Loucy (cell line): ENCODE measurements around the gene LSM7.

Experiments
- H2AFZ ChIP-seq: fragments of 200-600 bp; sonication (generic); 2 replicates; pipeline ENCODE4 v1.6.0; 2016; ENCODE audit warnings: antibody characterized with exemption, mild to moderate bottlenecking, low read length, moderate library complexity
- H3F3A ChIP-seq: fragments of 200-600 bp; 2 replicates; pipeline ENCODE4 v1.6.0; 2016; ENCODE audit warnings: antibody characterized with exemption, low read depth, mild to moderate bottlenecking
- H3K27me3 ChIP-seq: fragments of 200-600 bp; sonication (generic); 2 replicates; pipeline ENCODE4 v1.6.1; 2014; ENCODE audit warnings: low read length, mild to moderate bottlenecking; ENCODE audit not compliant: insufficient read depth, poor library complexity, severe bottlenecking
- H3K36me3 ChIP-seq: fragments of 200-600 bp; sonication (generic); 2 replicates; pipeline ENCODE4 v1.6.1; 2016; ENCODE audit warnings: low read length; ENCODE audit not compliant: insufficient read depth
- H3K4me1 ChIP-seq: fragments of 200-600 bp; sonication (generic); 2 replicates; pipeline ENCODE4 v1.5.1; 2014; ENCODE audit warnings: low read length, mild to moderate bottlenecking; ENCODE audit not compliant: insufficient read depth, poor library complexity, severe bottlenecking
- H3K4me2 ChIP-seq: fragments of 200-600 bp; sonication (generic); 2 replicates; pipeline ENCODE4 v1.6.0; 2014; ENCODE audit warnings: antibody characterized with exemption, low read length, low read depth, mild to moderate bottlenecking; ENCODE audit not compliant: poor library complexity, severe bottlenecking
- H3K4me3 ChIP-seq: fragments of 200-600 bp; sonication (generic); 2 replicates; pipeline ENCODE4 v1.5.1; 2014; ENCODE audit warnings: low read length, mild to moderate bottlenecking, mixed read lengths; ENCODE audit not compliant: poor library complexity, severe bottlenecking
- H3K79me2 ChIP-seq: fragments of 200-600 bp; sonication (generic); 2 replicates; pipeline ENCODE4 v1.6.1; 2014; ENCODE audit warnings: low read length; ENCODE audit not compliant: insufficient read depth
- H3K9ac ChIP-seq: fragments of 200-600 bp; sonication (generic); 2 replicates; pipeline ENCODE4 v1.6.0; 2014; ENCODE audit warnings: mild to moderate bottlenecking, low read depth, low read length, moderate library complexity; ENCODE audit not compliant: poor library complexity, severe bottlenecking
- H3K9me2 ChIP-seq: fragments of 200-600 bp; sonication (generic); replicated peaks from 2 replicates; pipeline ENCODE4 v1.6.1; 2016; ENCODE audit warnings: low read depth, low read length, mixed read lengths
- H3K9me3 ChIP-seq: fragments of 200-600 bp; sonication (generic); 2 replicates; pipeline ENCODE4 v1.6.1; 2014; ENCODE audit warnings: mild to moderate bottlenecking, antibody characterized with exemption, low read length, low read depth; ENCODE audit not compliant: insufficient read depth
- H4K20me1 ChIP-seq: fragments of 200-600 bp; sonication (generic); 2 replicates; pipeline ENCODE4 v1.6.0; 2014; ENCODE audit warnings: antibody characterized with exemption, low read length, mild to moderate bottlenecking; ENCODE audit not compliant: insufficient read depth, poor library complexity, severe bottlenecking
- CTCF ChIP-seq: fragments of 200-600 bp; sonication (generic); conservative IDR thresholded peaks from 2 replicates; pipeline ENCODE4 v1.5.1; 2014; ENCODE audit warnings: mild to moderate bottlenecking, antibody characterized with exemption, low read length
- EZH2phosphoT487 ChIP-seq: fragments of 200-600 bp; IDR thresholded peaks from 2 replicates; pipeline ENCODE4 v1.6.1; 2018; ENCODE audit warnings: antibody characterized with exemption, mild to moderate bottlenecking, moderate library complexity, borderline replicate concordance

The LSM7 gene

GRCh38 chr19:2327773-2328400 is 499 bp downstream of the LSM7 start:
- Histone ChIP-seq H3K27me3 (peaks cover 9% of the 10 kb centered on the region), H3K36me3 (no peaks in the 10 kb centered on the region), H3K4me2 (peak overlapping the region; percentile 98), H2AFZ (peak overlapping the region; percentile 82), H3F3A (peaks cover 6% of the 10 kb centered on the region), H3K4me1 (peaks cover 46% of the 10 kb centered on the region), H4K20me1 (peaks cover 26% of the 10 kb centered on the region), H3K9me3 (no peaks in the 10 kb centered on the region), H3K9me2 (no peaks in the 10 kb centered on the region), H3K79me2 (peaks cover 80% of the 10 kb centered on the region), H3K9ac (peak overlapping the region; percentile 99), H3K4me3 (peak overlapping the region; percentile 98)
- TF ChIP-seq EZH2phosphoT487 (no peak), CTCF (no peak)

GRCh38 chr19:2326699-2327360 is 1.6 kb downstream of the LSM7 start:
- no peaks in the 10 kb centered on the region for H3K9me3 ChIP-seq
- peaks cover 3% of the 10 kb centered on the region; the same call in 1 of the 2 replicates for H3F3A ChIP-seq
- H3K79me2 ChIP-seq: peaks cover 78% of the 10 kb centered on the region
- H3K4me3 ChIP-seq: peak overlapping the region; percentile 98
- no peaks in the 10 kb centered on the region for H3K36me3 ChIP-seq
- no peaks in the 10 kb centered on the region for H3K9me2 ChIP-seq
- H3K4me1 ChIP-seq: peaks cover 42% of the 10 kb centered on the region
- H3K4me2 ChIP-seq: peak overlapping the region; percentile 98
- H2AFZ ChIP-seq: no peak overlapping the region
- H3K9ac ChIP-seq: peak overlapping the region; percentile 99
- peaks cover 26% of the 10 kb centered on the region for H4K20me1 ChIP-seq
- H3K27me3 ChIP-seq: peaks cover 9% of the 10 kb centered on the region
- TF ChIP-seq CTCF: no peak
- no peak for TF ChIP-seq EZH2phosphoT487

- no peaks in the 10 kb centered on the region for H3K9me3 ChIP-seq
These were observed 2.9 kb downstream of the LSM7 start for GRCh38 chr19:2325281-2326046.

More at GRCh38 chr19:2325281-2326046, 2.9 kb downstream of the LSM7 start:
- Histone ChIP-seq H3K36me3 (no peaks in the 10 kb centered on the region), H3K4me1 (peaks cover 28% of the 10 kb centered on the region), H4K20me1 (peaks cover 26% of the 10 kb centered on the region), H2AFZ (no peak overlapping the region), H3F3A (no peaks in the 10 kb centered on the region), H3K27me3 (peaks cover 9% of the 10 kb centered on the region), H3K79me2 (peaks cover 64% of the 10 kb centered on the region), H3K9ac (peak overlapping the region; percentile 26), H3K4me3 (peak overlapping the region; percentile 45), H3K4me2 (peak overlapping the region; percentile 98), H3K9me2 (no peaks in the 10 kb centered on the region)
- TF ChIP-seq EZH2phosphoT487 (no peak), CTCF (no peak)
